Measurements from ENCODE around the gene RHBDF1.

GRCh38 chr16:96935-97381 is 24.5 kb upstream of the RHBDF1 start:
- TF ChIP-seq EP300 (IDR thresholded peaks at IDR 0.05; ENCODE audit: borderline replicate concordance in 1 of 2, control insufficient read depth in 1 of 2, low read depth in 2 of 2, low read length in 2 of 2), result no peak
- no peak for TF ChIP-seq POLR2AphosphoS5 (IDR thresholded peaks at IDR 0.05; ENCODE audit: low read length)
- TF ChIP-seq BRCA1 (IDR thresholded peaks at IDR 0.05; ENCODE audit: low read depth, low read length), result no peak
